H54 (cell line): ENCODE results near the gene GFPT2.
A peak's percentile ranks its signal among the peaks of the same experiment; 100 is the strongest.

Experiments
- DNase-seq: peaks from one replicate; pipeline ENCODE4 v3.0.0; 2011; ENCODE audit warnings: low spot score, mixed read lengths; ENCODE audit not compliant: insufficient read length
- FAIRE-seq: peaks from 3 replicates; lab custom pipeline; 2011; peaks lifted over from hg19 to GRCh38; lab: Jason Lieb, UNC
- POLR2A ChIP-seq: IDR thresholded peaks from 2 replicates; pipeline ENCODE4 v1.6.1; 2011; ENCODE audit warnings: low read depth, mild to moderate bottlenecking, low read length

GFPT2 gene

GRCh38 chr5:180338001-180338707 is 15.0 kb downstream of the GFPT2 start:
- FAIRE-seq (no peak), DNase-seq (no peak)
- TF ChIP-seq POLR2A = no peak

GRCh38 chr5:180336234-180337020 is 16.7 kb downstream of the GFPT2 start:
- DNase-seq (no peak), FAIRE-seq (no peak)
- TF ChIP-seq POLR2A = no peak

- no peak for FAIRE-seq
- TF ChIP-seq POLR2A = no peak
- no peak for DNase-seq
These were observed 17.4 kb downstream of the GFPT2 start for GRCh38 chr5:180335614-180336233.

- TF ChIP-seq POLR2A = no peak
- FAIRE-seq (no peak), DNase-seq (no peak)
These were observed 18.2 kb downstream of the GFPT2 start for GRCh38 chr5:180334751-180335613.

- TF ChIP-seq POLR2A = no peak
- FAIRE-seq (no peak), DNase-seq (no peak)
These were observed 19.0 kb downstream of the GFPT2 start for GRCh38 chr5:180334176-180334575.

GRCh38 chr5:180333661-180334060 is 19.5 kb downstream of the GFPT2 start:
- FAIRE-seq (no peak), DNase-seq (peak; percentile 78)
- no peak for TF ChIP-seq POLR2A

- FAIRE-seq (no peak), DNase-seq (no peak)
- no peak for TF ChIP-seq POLR2A
These were observed 20.3 kb downstream of the GFPT2 start for GRCh38 chr5:180332861-180333260.

- no peak for TF ChIP-seq POLR2A
- DNase-seq = peak; percentile 63
- FAIRE-seq = no peak
These were observed 21.1 kb downstream of the GFPT2 start for GRCh38 chr5:180332051-180332517.

- no peak for FAIRE-seq
- no peak for DNase-seq
- no peak for TF ChIP-seq POLR2A
These were observed 21.5 kb downstream of the GFPT2 start for GRCh38 chr5:180331647-180331950.

GRCh38 chr5:180330810-180331646 is 22.1 kb downstream of the GFPT2 start:
- FAIRE-seq = peak; percentile 71
- TF ChIP-seq POLR2A = no peak
- DNase-seq = peak; percentile 86

- no peak for TF ChIP-seq POLR2A
- no peak for DNase-seq
- FAIRE-seq = no peak
These were observed 22.9 kb downstream of the GFPT2 start for GRCh38 chr5:180330270-180330648.

- DNase-seq = no peak
- no peak for TF ChIP-seq POLR2A
- FAIRE-seq = no peak
These were observed 23.4 kb downstream of the GFPT2 start for GRCh38 chr5:180329606-180330269.
